Effector memory CD8-positive, alpha-beta T cell (primary cell): Measurements from ENCODE around the gene ZSCAN20.

Source experiments
- ATAC-seq: fragments of 150-1000 bp; cut with Tn5 transposase; replicated peaks from 2 replicates; pipeline ENCODE4 v1.10.0; 2021; ENCODE audit warnings: mild to moderate bottlenecking, moderate library complexity
- DNase-seq, 3 experiments: peaks; one replicate each; pipeline ENCODE4 v3.0.0; 2021
- H3K27ac Mint-ChIP-seq, 2 donors: one replicate each; pipeline ENCODE4 v1.8.0; 2022; ENCODE audit warnings: mild to moderate bottlenecking in 2 of 2, mixed read lengths in 2 of 2, moderate library complexity in 2 of 2
- H3K27me3 Mint-ChIP-seq, 2 donors: one replicate each; pipeline ENCODE4 v1.8.0; 2022; ENCODE audit warnings: mixed read lengths in 2 of 2
- H3K36me3 Mint-ChIP-seq: one replicate; pipeline ENCODE4 v1.8.0; 2022; ENCODE audit warnings: mild to moderate bottlenecking, moderate library complexity, mixed read lengths; ENCODE audit not compliant: insufficient read depth
- H3K4me1 Mint-ChIP-seq, 2 donors: one replicate each; pipeline ENCODE4 v1.8.0; 2022; ENCODE audit warnings: low read depth in 2 of 2, mixed read lengths in 2 of 2
- H3K4me3 Mint-ChIP-seq, 2 donors: one replicate each; pipeline ENCODE4 v1.8.0; 2022; ENCODE audit warnings: mild to moderate bottlenecking in 2 of 2, mixed read lengths in 2 of 2, moderate library complexity in 2 of 2
- H3K9me3 Mint-ChIP-seq, 2 donors: one replicate each; pipeline ENCODE4 v1.8.0; 2022; ENCODE audit warnings: mixed read lengths in 2 of 2

ZSCAN20 gene

DNA sequence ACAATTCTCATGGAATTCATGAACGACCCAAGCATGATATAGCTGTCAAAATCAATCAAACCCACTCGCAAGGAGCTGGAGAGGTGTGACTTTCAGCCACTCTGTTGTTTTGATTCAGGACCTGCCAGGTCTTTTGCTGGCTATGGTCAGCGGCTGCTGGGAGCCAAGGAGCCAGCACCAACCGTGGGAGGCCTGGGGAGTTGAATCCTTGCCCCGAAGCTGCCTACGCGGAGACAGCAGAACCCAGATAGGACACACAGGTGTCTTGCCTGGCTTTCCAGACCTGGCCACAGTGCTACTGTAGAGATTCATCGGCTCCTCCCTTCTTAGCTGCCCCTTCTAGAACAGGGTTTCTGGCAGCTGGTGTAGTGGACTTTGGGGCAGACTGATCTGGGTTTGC lies 42.7 kb downstream of the ZSCAN20 start:
- Mint-ChIP-seq H3K4me3 (no peak overlapping the region), H3K36me3 (no peaks in the 10 kb centered on the region), H3K9me3 (no peaks in the 10 kb centered on the region), H3K27ac (no peak overlapping the region), H3K27me3 (peaks cover 39 to 63% of the 10 kb centered on the region in 2 donors), H3K4me1 (no peaks in the 10 kb centered on the region)
- DNase-seq (no peak), ATAC-seq (no peak)

DNA sequence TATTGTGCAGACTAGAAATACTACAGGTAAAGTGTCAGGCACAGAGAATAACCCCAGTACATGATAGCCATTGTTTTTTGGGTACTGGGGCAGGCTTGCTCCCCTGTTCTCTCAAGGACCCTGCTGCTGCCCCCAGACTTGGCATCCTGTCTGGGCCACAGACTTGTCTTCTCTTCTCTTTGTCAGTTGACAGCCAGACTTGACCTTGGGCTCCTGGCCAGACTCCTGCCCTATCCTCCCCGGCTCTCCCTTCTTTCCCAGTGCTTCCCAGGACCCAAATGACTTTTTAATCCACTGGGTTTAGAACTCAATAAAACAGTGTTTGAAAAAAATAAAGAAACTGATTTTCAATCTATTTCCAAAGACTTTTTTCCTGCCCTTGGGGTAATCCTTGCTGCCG lies 43.2 kb downstream of the ZSCAN20 start:
- Mint-ChIP-seq H3K4me3 (no peak overlapping the region), H3K36me3 (no peaks in the 10 kb centered on the region), H3K9me3 (no peaks in the 10 kb centered on the region), H3K27me3 (peaks cover 34 to 64% of the 10 kb centered on the region in 2 donors), H3K4me1 (no peaks in the 10 kb centered on the region), H3K27ac (no peak overlapping the region)
- DNase-seq (no peak), ATAC-seq (no peak)

DNA sequence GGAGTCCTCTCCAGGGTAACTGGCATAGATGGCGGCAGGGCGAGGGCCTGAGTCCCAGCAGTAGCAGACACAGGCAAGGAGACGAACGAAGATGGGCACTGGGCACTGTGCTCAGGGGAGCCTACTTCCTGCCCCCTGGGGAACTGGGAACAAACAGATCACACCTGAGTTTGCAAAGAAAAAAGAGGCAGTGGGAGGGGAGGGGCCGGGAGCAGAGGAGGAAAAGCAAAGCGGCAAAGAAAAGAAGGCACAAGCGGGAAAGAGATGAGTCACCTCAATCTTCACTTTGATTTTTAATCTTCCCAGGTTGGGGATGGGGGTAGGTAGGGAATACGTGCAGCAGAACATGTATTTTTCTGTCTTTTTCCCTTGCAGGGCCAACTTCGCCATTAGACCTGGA lies 44.0 kb downstream of the ZSCAN20 start:
- H3K9me3 Mint-ChIP-seq, result no peaks in the 10 kb centered on the region
- no peaks in the 10 kb centered on the region for H3K36me3 Mint-ChIP-seq
- no peak for DNase-seq
- H3K4me3 Mint-ChIP-seq, result no peak overlapping the region
- peaks cover 33 to 67% of the 10 kb centered on the region in 2 donors for H3K27me3 Mint-ChIP-seq
- H3K27ac Mint-ChIP-seq, result no peak overlapping the region
- no peaks in the 10 kb centered on the region for H3K4me1 Mint-ChIP-seq
- ATAC-seq, result no peak

DNA sequence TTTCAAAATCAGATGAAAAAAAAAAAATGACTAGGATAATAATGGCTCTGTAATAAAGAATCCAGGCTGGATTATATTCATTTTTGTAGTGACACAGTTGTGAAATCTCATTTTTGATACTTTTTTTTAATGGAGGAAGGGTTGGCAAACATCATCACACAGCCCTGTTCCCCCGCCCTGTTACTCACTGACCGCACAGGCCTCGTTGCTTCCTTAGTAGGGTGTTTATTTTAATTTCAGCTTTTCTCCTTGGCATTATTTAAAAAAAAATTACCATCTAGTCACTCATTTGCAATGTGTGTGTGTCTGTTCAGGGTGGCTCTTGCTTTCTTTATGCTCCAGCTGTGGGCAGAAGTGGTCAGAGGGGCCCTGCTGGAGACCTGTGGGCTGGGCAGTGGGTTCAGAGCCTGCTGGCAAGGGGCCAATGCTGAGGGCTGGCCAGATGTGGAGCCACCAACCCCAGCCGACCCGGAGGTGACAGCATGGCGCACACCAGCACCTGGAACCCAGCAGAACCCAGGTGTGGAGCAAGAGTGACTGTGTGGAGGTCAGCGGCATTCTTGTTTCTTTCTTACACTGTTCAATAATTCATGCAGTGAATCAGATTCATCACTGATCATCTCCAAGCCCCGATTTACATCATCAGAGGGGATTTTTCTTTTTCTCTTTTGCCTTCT lies 44.6 kb downstream of the ZSCAN20 start:
- H3K4me1 Mint-ChIP-seq, result no peaks in the 10 kb centered on the region
- no peak overlapping the region for H3K27ac Mint-ChIP-seq
- peaks cover 33 to 73% of the 10 kb centered on the region in 2 donors for H3K27me3 Mint-ChIP-seq
- ATAC-seq (no peak), DNase-seq (no peak)
- no peak overlapping the region for H3K4me3 Mint-ChIP-seq
- H3K36me3 Mint-ChIP-seq, result no peaks in the 10 kb centered on the region
- no peaks in the 10 kb centered on the region for H3K9me3 Mint-ChIP-seq

DNA sequence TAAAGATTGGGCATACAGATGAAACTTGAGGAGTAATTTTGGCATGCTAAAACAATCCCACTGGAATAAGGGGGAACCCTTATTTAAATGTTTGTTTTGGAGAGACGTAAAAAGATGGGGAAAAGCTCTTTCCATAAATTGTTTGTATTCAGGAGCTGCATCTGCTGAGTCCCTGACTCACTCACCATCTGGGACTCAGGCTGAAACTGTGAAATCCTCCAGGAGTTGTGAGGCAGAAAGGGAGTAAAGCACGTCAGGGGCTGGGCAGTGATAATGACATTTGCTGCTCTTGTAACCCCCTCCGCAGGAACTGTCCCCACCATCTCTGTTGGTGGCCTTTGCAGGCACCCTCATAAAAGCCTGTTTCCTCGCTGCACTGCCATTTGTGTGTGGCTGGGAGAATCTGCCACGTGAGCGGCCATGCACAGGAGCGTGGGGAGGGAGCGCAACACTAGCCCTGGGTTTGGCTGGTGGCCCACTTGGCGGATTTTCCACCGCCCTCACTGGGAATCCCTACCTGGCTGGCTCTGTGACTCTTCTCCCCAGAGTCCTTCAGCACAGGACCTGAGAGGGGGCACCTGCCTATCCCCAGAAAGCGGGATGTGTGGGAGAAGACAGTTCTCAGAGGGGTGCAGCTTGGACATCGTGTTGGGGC lies 45.3 kb downstream of the ZSCAN20 start:
- peaks cover under 1% of the 10 kb centered on the region for H3K36me3 Mint-ChIP-seq
- H3K27me3 Mint-ChIP-seq, result peaks cover 40 to 80% of the 10 kb centered on the region in 2 donors
- H3K4me1 Mint-ChIP-seq, result no peaks in the 10 kb centered on the region
- DNase-seq, result no peak
- H3K4me3 Mint-ChIP-seq, result no peak overlapping the region
- H3K9me3 Mint-ChIP-seq, result no peaks in the 10 kb centered on the region
- no peak for ATAC-seq
- no peak overlapping the region for H3K27ac Mint-ChIP-seq

DNA sequence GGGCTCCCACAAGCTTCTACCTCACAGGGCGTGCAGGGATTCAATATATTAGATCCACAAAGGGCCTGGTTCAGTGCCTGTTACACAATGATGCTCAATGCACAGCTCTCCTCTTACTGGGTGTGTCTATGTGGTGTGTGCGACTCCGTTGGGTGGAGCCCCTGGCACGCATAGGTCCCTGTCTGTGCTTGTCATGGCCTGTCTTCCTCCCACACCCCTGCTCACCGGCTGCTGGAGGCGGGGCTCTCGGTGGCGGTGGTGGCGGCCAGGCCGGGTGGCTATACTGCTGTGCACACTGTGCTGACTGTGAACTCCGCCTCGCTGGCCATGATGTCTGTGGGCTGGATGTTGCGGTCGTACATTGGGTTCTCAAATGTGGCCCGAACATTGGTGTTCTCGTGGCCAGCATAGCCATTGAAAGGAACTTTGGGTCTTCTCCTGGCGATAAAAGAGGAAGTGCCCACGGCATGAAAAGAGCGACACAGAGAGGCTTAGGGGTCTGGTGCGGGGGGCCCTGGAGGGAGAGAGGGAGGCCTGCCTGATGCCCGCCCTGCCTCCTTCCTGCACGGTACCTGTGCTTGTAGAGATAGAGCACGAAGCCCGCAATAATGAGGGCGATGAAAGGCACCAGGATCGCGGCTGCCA lies 46.9 kb downstream of the ZSCAN20 start:
- DNase-seq (no peak), ATAC-seq (no peak)
- Mint-ChIP-seq H3K27ac (no peak overlapping the region), H3K36me3 (peaks cover 2% of the 10 kb centered on the region), H3K9me3 (no peaks in the 10 kb centered on the region), H3K27me3 (peaks cover 50 to 93% of the 10 kb centered on the region in 2 donors), H3K4me3 (no peak overlapping the region), H3K4me1 (no peaks in the 10 kb centered on the region)

DNA sequence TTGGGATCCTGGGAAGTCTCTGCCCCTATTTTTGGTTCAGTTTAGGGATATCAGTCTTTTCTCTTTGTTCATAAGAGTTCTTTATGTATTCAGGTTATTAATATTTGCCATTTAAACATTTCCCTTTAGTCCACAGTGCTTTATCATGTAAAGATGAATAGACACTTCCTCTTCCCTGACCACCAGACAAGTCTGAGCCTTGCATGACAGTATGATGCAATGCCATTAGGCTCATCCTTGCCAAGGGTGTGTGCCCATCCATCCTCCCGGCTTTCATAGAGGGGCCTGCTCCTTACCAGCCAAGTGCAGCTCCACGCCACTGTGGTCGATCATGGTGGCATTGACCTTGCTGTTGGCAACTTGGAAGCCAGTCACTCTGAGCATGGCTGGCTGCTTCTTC lies 52.1 kb downstream of the ZSCAN20 start:
- Mint-ChIP-seq H3K4me3 (no peak overlapping the region), H3K27me3 (peaks cover 39 to 92% of the 10 kb centered on the region in 2 donors), H3K36me3 (peaks cover 2% of the 10 kb centered on the region), H3K4me1 (no peaks in the 10 kb centered on the region), H3K9me3 (no peaks in the 10 kb centered on the region), H3K27ac (no peak overlapping the region)
- ATAC-seq, result no peak
- no peak for DNase-seq

DNA sequence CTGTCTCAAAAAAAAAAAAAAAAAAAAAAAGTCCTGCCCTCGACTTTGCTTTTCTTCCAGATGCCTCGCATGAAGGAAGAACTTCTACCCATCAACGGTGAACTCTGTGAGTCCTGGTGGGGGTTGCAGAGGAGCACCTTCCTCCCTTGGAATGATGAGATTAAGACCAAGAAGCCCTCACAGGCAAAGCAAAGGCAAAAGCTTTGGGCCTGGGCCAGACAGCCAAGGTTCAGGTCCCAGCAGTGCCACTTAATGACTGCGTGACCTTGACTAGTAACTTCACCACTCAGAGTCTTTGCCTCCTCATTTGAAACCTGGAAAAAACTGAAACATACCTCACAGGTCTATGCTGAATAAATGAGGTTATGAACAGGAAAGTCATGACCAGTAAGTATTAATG lies 55.5 kb downstream of the ZSCAN20 start:
- no peak for DNase-seq
- no peaks in the 10 kb centered on the region for H3K4me1 Mint-ChIP-seq
- H3K4me3 Mint-ChIP-seq, result no peak overlapping the region
- no peaks in the 10 kb centered on the region for H3K9me3 Mint-ChIP-seq
- peaks cover 28 to 68% of the 10 kb centered on the region in 2 donors for H3K27me3 Mint-ChIP-seq
- peaks cover under 1% of the 10 kb centered on the region for H3K36me3 Mint-ChIP-seq
- H3K27ac Mint-ChIP-seq, result no peak overlapping the region
- ATAC-seq, result no peak

DNA sequence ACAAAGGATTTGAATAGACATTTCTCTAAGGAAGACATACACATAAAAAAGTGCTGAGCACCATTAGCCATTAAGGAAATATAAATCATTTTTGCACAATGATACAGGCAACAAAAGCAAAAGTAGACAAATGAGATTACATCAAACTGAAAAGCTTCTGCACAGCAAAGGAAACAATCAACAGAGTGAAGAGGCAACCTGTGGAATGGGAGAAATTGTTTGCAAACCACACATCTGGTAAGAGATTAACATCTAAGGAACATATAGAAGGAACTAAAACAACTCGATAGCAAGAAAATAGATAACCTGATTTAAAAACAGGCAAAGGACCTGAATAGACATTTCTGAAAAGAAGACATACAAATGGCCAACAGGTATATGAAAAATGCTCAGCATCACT lies 57.5 kb downstream of the ZSCAN20 start:
- DNase-seq (no peak), ATAC-seq (no peak)
- Mint-ChIP-seq H3K9me3 (no peaks in the 10 kb centered on the region), H3K4me3 (no peak overlapping the region), H3K4me1 (no peaks in the 10 kb centered on the region), H3K27ac (no peak overlapping the region), H3K27me3 (peaks cover 20 to 64% of the 10 kb centered on the region in 2 donors), H3K36me3 (no peaks in the 10 kb centered on the region)

DNA sequence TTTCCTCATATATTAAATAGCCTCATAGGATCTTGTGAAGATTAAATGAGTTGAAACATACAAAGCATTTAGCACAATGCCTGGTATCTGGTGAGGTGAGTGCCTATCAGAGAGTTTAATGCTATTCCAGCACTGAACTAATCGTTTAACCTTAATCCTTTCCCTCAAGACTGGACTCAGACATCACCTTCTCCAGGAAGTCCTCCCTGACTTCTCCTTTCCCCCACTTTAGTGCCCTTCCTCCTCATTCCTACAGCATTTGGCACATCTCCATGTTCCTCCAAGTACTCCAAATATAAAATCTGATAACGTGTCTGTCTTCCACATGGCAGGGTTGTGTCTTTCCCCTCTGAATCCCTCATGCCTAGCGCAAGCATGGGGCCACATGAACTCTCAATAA lies 59.8 kb downstream of the ZSCAN20 start:
- no peak overlapping the region for H3K4me3 Mint-ChIP-seq
- no peak for ATAC-seq
- peaks cover 31 to 64% of the 10 kb centered on the region in 2 donors for H3K27me3 Mint-ChIP-seq
- DNase-seq, result no peak
- no peaks in the 10 kb centered on the region for H3K4me1 Mint-ChIP-seq
- H3K36me3 Mint-ChIP-seq, result no peaks in the 10 kb centered on the region
- no peak overlapping the region for H3K27ac Mint-ChIP-seq
- H3K9me3 Mint-ChIP-seq, result no peaks in the 10 kb centered on the region

DNA sequence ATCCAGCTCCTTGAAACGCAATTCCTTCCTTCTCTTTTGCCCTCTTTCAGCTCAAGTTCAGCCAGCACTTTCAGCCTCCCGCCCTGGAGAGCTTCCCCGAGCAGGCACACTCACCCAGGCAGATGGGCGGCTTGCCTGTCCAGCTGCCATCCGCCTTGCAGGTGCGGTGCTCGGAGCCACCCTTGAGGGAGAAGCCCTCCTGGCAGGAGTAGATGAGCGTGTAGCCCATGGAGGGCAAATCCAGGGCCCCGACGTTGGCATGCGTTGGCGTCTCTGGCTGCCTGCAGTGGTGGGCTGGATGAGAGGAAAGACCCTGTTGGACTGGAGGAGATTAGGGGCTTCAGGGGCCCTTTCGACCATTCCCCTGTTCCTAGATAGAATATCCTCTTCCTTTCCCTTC lies 60.5 kb downstream of the ZSCAN20 start:
- H3K9me3 Mint-ChIP-seq, result no peaks in the 10 kb centered on the region
- H3K36me3 Mint-ChIP-seq, result no peaks in the 10 kb centered on the region
- no peak for ATAC-seq

DNA sequence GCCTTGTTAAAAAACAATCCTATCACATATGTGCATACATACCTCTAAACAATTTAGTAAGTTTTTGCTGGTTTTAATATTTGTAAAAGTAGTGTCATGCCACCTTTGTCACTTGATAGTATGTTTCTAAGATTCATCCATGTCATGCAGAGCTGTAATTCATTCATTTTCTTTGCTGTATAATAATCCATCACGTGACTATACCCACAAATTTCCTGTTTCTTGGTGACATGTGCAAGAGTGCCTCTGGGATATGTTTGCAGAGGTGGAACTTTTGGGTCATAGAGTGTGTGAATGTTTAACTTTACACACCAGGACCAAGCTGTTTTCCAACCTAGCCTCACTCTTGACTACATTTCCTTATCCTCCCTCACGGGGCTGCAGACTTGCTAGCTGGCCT lies 62.9 kb downstream of the ZSCAN20 start:
- DNase-seq (no peak), ATAC-seq (no peak)
- H3K4me3 Mint-ChIP-seq, result no peak overlapping the region
- H3K9me3 Mint-ChIP-seq, result no peaks in the 10 kb centered on the region
- H3K4me1 Mint-ChIP-seq, result no peaks in the 10 kb centered on the region
- H3K36me3 Mint-ChIP-seq, result no peaks in the 10 kb centered on the region
- H3K27ac Mint-ChIP-seq, result no peak overlapping the region
- peaks cover 31 to 56% of the 10 kb centered on the region in 2 donors for H3K27me3 Mint-ChIP-seq

More for the DNA sequence above, 60.5 kb downstream of the ZSCAN20 start:
- Mint-ChIP-seq H3K4me1 (no peaks in the 10 kb centered on the region), H3K27ac (no peak overlapping the region), H3K4me3 (no peak overlapping the region), H3K27me3 (peaks cover 31 to 64% of the 10 kb centered on the region in 2 donors)
- no peak for DNase-seq

DNA sequence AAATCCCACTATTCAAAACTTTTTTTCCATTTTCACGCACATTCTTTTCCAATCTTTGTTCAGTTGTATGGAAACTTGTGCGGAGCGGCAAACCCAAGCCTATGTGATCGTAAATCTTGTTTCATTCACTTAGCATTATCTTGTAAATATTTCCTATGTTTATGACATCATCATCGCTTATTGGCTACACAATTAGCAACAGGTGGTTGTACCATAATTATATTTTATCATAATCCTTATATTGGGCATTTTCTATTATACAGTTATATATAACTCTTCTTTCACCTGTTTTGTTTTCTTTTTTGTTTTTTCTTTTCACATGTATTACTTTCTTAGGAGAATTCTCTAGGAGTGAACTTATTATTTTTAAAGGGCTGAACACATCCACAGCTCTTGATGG lies 65.4 kb downstream of the ZSCAN20 start:
- Mint-ChIP-seq H3K36me3 (no peaks in the 10 kb centered on the region), H3K27me3 (peaks cover 31 to 69% of the 10 kb centered on the region in 2 donors), H3K4me1 (no peaks in the 10 kb centered on the region), H3K27ac (no peak overlapping the region), H3K4me3 (no peak overlapping the region), H3K9me3 (no peaks in the 10 kb centered on the region)
- DNase-seq, result no peak
- ATAC-seq, result no peak

DNA sequence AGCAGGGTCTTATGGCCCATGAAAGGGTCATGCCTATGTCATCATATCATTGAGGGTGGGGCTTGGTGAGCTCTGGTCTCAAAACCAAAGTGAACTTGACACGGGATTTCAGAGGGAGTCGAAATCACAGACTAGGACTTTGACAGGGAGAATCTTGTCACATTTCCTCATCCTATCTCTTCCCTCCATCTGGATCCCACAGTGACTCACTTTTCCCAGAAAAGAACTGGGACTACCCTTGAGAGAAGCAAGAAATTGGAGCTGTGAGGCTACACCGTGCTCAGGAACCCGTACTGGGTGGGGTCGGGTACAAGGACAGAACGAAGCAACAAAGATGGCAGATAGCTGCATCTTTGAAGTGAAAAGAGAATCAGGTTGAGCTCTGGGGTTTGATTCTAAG lies 69.5 kb downstream of the ZSCAN20 start:
- H3K4me1 Mint-ChIP-seq, result no peaks in the 10 kb centered on the region
- no peaks in the 10 kb centered on the region for H3K9me3 Mint-ChIP-seq

More for the DNA sequence above, 69.5 kb downstream of the ZSCAN20 start:
- ATAC-seq, result no peak
- no peaks in the 10 kb centered on the region for H3K36me3 Mint-ChIP-seq
- H3K27ac Mint-ChIP-seq, result no peak overlapping the region
- H3K4me3 Mint-ChIP-seq, result no peak overlapping the region
- no peak for DNase-seq
- H3K27me3 Mint-ChIP-seq, result peaks cover 25 to 43% of the 10 kb centered on the region in 2 donors
